Panc1 (cell line): ENCODE results near the gene ENDOV. TPM values are rescaled to one million over a fixed set of nuclear protein-coding genes. Genes with fewer than 3 reads are reported as not detected.

Source experiments
- ATAC-seq: fragments of 200-7000 bp; cut with Tn5 transposase; 2 replicates; pipeline ENCODE4 v1.9.1; 2020; ENCODE audit warnings: mild to moderate bottlenecking, moderate library complexity
- BruUV-seq: library from RNA; stranded (reverse); fragments of 400-500 nt; replicated peaks from 2 replicates; lab custom pipeline; 2021; lab: Mats Ljungman, UMichigan
- CTCF ChIA-PET: fragments of 300-600 bp; sonication (Branson Sonifier 250); formaldehyde crosslinking; loops from one replicate; lab custom pipeline; 2022; ENCODE audit warnings: antibody characterized with exemption; lab: Charles Lee
- POLR2A ChIA-PET: fragments of 300-600 bp; sonication (Branson Sonifier 250); formaldehyde crosslinking; loops from one replicate; lab custom pipeline; 2022; ENCODE audit warnings: antibody characterized with exemption; lab: Charles Lee
- DNase-seq: peaks from one replicate; pipeline ENCODE4 v3.0.0-alpha.2; 2010; ENCODE audit warnings: low read depth, low spot score
- H3K27ac ChIP-seq: 2 replicates; pipeline ENCODE4 v1.5.1; 2011; ENCODE audit warnings: mild to moderate bottlenecking, low read length, inconsistent platforms
- H3K27me3 ChIP-seq: fragments of 200-500 bp; sonication (Bioruptor generic); 2 replicates; pipeline ENCODE4 v1.6.0; 2014; ENCODE audit warnings: low read length, inconsistent platforms; ENCODE audit not compliant: control insufficient read depth, insufficient read depth
- H3K36me3 ChIP-seq: fragments of 200-500 bp; sonication (Bioruptor generic); 2 replicates; pipeline ENCODE4 v1.5.1; 2014; ENCODE audit warnings: inconsistent platforms, mild to moderate bottlenecking, low read length, moderate library complexity; ENCODE audit not compliant: control insufficient read depth, insufficient read depth
- H3K4me1 ChIP-seq: 2 replicates; pipeline ENCODE4 v1.5.1; 2011; ENCODE audit warnings: inconsistent platforms, mild to moderate bottlenecking, low read length, moderate library complexity; ENCODE audit not compliant: control insufficient read depth, insufficient read depth
- H3K4me3 ChIP-seq, 2 experiments: 2 replicates each; pipeline ENCODE4 v1.5.1; 2011 to 2012; ENCODE audit warnings: low read depth in 2 of 2, low read length in 2 of 2, mild to moderate bottlenecking in 2 of 2, inconsistent platforms in 1 of 2, moderate library complexity in 1 of 2
- H3K9me3 ChIP-seq: fragments of 200-500 bp; sonication (Bioruptor generic); 2 replicates; pipeline ENCODE4 v1.5.1; 2014; ENCODE audit warnings: low read depth, mild to moderate bottlenecking, inconsistent platforms, low read length, moderate library complexity; ENCODE audit not compliant: control insufficient read depth, insufficient read depth
- CTCF ChIP-seq: fragments of 450-650 bp; IDR thresholded peaks from 2 replicates; pipeline ENCODE4 v1.5.1; 2017; ENCODE audit warnings: mild to moderate bottlenecking
- POLR2AphosphoS5 ChIP-seq: IDR thresholded peaks from 2 replicates; pipeline ENCODE4 v1.6.1; 2012; ENCODE audit warnings: mild to moderate bottlenecking, low read depth, low read length, moderate library complexity
- REST ChIP-seq, 2 experiments: IDR thresholded peaks; 2 replicates each; pipeline ENCODE4 v1.6.1; 2011 to 2012; ENCODE audit warnings: low read depth in 2 of 2, control low read depth in 1 of 2, low read length in 1 of 2, mild to moderate bottlenecking in 1 of 2, moderate library complexity in 1 of 2; ENCODE audit not compliant: insufficient read depth in 1 of 2
- SIN3A ChIP-seq: IDR thresholded peaks from 2 replicates; pipeline ENCODE4 v1.6.1; 2012; ENCODE audit warnings: low read depth, mild to moderate bottlenecking, low read length, moderate library complexity, borderline replicate concordance; ENCODE audit not compliant: insufficient read depth
- TCF7L2 ChIP-seq: IDR thresholded peaks from 2 replicates; pipeline ENCODE4 v1.6.1; 2011; ENCODE audit warnings: mild to moderate bottlenecking, low read depth, low read length, inconsistent platforms
- in situ Hi-C: cut with HindIII; loops from 2 replicates; pipeline ENCODE4 v1.10.0; 2016; ENCODE audit warnings: low sequenced_read_pairs, low pct_unique_long_range_greater_than_20kb
- intact Hi-C: fragments of 100-400 bp; cut with micrococcal nuclease; formaldehyde crosslinking; loops from one replicate; pipeline ENCODE4 v1.10.0; 2022; ENCODE audit not compliant: unreplicated experiment
- total RNA-seq: library from RNA; stranded (reverse); gene quantifications from one replicate; pipeline ENCODE4 v1.2.1, GENCODE V29; 2021; ENCODE audit not compliant: unreplicated experiment

The ENDOV gene
- total RNA-seq, 1 experiment from 2014 or later: 37.1 TPM

GRCh38 chr17:80482058-80482318, 67.0 kb downstream of the ENDOV start:
- Histone ChIP-seq H3K27me3 (peaks cover 2% of the 10 kb centered on the region; the same call in 1 of the 2 replicates), H3K9me3 (no peaks in the 10 kb centered on the region), H3K27ac (no peak overlapping the region), H3K4me1 (no peaks in the 10 kb centered on the region), H3K36me3 (no peaks in the 10 kb centered on the region), H3K4me3 (no peak overlapping the region)
- in situ Hi-C loops (no loop called here), intact Hi-C loops (no loop called here)
- no TSS peak for BruUV-seq
- DNase-seq (no peak), ATAC-seq (no peak)
- ChIA-PET CTCF (interaction anchor here (0.6 kb wide), 2 partner anchors 81 to 562 kb away, joined by 3 read pairs; no protein-coding TSS in a partner anchor), POLR2A (no interaction called here)
- no peak for TF ChIP-seq SIN3A
- TF ChIP-seq CTCF: no peak
- TF ChIP-seq POLR2AphosphoS5: no peak
- no peak for TF ChIP-seq TCF7L2
- no peak for TF ChIP-seq REST (IDR thresholded peaks at IDR 0.05; ENCODE audit: insufficient read depth in 1 of 2, low read depth in 2 of 2, low read length in 1 of 2)

GRCh38 chr17:80482555-80483308, 67.8 kb downstream of the ENDOV start:
- H3K4me1 ChIP-seq: no peaks in the 10 kb centered on the region
- ATAC-seq: no peak
- POLR2A ChIA-PET: no interaction called here
- BruUV-seq: no TSS peak
- intact Hi-C loops: no loop called here
- no peak overlapping the region for H3K27ac ChIP-seq
- no peak for DNase-seq
- in situ Hi-C loops: no loop called here
- no peaks in the 10 kb centered on the region for H3K9me3 ChIP-seq
- no peaks in the 10 kb centered on the region for H3K36me3 ChIP-seq
- no peaks in the 10 kb centered on the region; the same call in 1 of the 2 replicates for H3K27me3 ChIP-seq
- no peak overlapping the region for H3K4me3 ChIP-seq
- no peak for TF ChIP-seq SIN3A
- no peak for TF ChIP-seq TCF7L2
- CTCF ChIA-PET: no interaction called here

GRCh38 chr17:80485846-80486245, 70.9 kb downstream of the ENDOV start:
- TF ChIP-seq CTCF: no peak
- intact Hi-C loops: no loop called here

More at GRCh38 chr17:80485846-80486245, 70.9 kb downstream of the ENDOV start:
- DNase-seq (no peak), ATAC-seq (no peak)
- BruUV-seq: no TSS peak
- H3K4me3 ChIP-seq: no peak overlapping the region
- in situ Hi-C loops: no loop called here
- POLR2A ChIA-PET: no interaction called here
- CTCF ChIA-PET: no interaction called here
- no peaks in the 10 kb centered on the region for H3K4me1 ChIP-seq
- H3K9me3 ChIP-seq: no peaks in the 10 kb centered on the region
- no peaks in the 10 kb centered on the region for H3K27me3 ChIP-seq
- no peaks in the 10 kb centered on the region for H3K36me3 ChIP-seq
- no peak overlapping the region for H3K27ac ChIP-seq
